AG08395 (cell line): ENCODE data around the gene TMEM132A.
"Not testable (repeated sequence)": the region's sequence is repeated elsewhere in the genome, so short reads cannot be mapped to it uniquely, and the experiment has no call there.

ENCODE experiments used
- DNase-seq: peaks from one replicate; pipeline ENCODE4 v3.0.0; 2012; ENCODE audit warnings: mixed read lengths, low spot score

The TMEM132A gene

DNA sequence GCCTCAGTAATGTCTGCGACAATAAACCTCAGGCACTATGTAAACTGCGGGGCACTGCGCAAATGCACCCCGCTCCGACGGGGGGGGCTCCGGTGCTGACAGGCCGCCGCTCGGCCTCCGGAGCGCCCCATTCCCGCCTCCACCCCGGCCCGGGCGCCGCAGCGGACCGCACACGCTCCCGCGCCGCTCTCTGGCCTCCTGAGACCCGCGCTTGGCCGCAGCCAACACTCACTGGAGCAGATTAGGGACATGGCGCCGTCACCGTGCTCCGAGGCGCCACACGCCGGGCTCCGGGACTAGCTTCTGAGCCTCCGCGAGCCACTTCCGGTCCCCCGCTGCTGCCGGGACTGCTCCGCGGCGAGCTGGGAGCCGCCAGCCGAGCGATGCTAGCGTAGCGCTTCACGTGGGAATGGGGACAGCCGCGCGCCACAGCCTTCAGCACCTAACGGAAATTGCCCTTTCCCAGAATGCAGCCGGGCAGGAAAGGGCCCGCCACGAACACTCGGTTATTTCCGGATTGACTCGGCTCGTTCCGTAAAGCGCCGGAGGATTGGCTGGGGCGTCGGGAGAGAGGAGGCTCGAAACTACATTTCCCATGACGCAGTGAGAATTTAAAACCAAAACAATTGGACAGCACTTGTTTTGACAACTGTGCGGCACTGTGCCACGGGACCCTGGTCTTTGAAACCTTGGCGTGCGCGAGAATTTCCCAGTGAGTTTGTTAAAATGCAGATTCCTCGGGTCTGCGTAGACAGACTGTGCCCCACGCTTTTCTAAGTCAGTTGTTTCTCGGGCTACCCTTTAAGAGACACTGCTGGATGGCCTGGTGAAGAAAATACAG lies 17.9 kb upstream of the TMEM132A start, which contains the start of gene PRPF19:
PRPF19 (minus strand) TSS at position 454 of the 841 bp plus-strand sequence; CDS start at position 251, 203 bp downstream.
- peak; percentile 98 for DNase-seq

DNA sequence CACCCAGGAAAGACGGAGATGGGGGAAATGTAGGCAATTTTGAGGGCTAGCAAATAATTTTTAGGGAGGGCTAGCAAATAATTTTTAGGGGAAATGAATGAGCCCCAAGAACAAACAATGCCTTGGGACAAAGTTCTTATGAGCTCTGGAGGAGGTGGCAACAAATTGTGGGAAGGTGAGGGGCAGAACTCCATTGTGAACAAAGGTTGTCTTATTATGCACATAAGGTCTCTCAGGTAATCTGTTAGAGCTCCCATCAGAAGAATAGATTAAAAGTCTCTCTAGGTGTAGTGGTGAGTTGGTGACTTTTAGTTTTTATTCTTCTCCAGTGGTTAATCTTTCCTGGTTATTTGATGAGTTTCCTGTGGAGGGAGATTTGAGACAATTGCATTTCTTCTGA lies 15.5 kb upstream of the TMEM132A start:
- no peak for DNase-seq

DNA sequence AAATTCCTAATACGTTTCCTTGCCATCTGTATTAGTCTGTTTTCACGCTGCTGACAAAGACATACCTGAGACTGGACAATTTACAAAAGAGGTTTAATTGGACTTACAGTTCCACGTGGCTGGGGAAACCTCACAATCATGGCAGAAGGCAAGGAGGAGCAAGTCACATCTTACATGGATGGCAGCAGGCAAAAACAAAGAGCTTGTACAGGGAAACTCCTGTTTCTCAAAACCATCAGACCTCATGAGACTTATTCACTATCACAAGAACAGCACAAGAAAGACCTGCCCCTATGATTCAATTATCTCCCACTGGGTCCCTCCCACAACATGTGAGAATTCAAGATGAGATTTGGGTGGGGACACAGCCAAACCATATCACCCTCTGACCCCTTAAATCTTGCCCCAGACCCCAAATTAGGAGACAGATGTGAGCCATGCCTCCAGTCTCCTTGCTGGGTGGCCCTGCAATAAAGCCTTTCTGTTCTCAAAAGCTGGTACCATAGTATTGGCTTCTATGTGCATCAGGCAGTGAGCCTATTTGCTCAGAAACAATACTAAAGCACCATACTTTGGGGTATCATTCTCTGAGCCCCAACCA lies 14.5 kb upstream of the TMEM132A start:
- DNase-seq, result not testable (repeated sequence)

DNA sequence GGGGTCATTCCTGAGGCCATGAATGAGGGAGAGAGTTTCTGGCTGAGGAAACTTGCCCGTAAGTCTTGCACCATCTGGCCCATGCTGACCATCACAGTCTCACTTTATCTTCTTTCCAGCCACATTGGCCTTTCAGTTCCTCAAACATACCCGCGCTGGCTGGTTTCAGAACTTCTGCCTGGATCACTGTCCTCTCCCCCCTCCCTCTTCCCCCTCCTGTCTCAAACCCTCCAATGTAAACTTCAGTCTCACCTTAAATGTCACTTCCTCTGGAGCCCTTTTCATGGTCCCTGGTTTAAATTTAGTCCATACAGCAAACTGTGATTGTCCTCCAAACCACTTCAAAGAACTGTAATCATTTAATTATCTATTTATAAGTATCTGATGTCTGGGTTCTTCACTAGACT lies 14.0 kb upstream of the TMEM132A start:
- no peak for DNase-seq

DNA sequence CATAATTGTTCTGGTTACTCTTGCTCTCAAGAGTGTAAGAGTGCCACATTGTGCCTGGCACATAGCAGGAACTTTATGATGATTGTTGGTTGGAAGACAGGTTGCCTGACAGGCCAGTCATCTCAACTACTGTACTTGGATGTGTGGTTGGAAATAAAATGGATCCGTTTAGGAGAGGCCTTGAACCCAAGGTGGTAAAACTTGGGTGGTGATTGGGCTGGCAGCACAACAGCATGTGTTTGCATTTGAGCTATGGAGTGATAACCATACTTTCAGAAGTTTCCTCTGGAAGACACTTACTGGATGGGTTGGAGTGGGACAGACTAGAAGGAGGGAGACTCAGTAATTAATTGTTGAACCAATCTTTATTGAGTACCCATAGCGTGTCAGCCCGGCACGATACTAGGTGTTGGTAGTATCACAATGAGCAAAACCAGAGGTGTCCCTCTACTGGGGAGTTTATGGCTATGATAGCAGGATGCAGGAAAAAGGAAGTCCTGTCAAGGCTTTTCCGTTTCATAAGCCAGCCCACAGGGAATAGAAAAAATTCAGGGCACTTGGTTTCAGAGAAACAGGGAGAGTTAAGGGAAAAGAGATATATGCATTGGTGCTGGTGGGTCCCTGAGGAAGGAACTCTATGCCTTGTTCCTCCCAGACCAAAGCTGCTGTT lies 13.4 kb upstream of the TMEM132A start:
- DNase-seq, result no peak

DNA sequence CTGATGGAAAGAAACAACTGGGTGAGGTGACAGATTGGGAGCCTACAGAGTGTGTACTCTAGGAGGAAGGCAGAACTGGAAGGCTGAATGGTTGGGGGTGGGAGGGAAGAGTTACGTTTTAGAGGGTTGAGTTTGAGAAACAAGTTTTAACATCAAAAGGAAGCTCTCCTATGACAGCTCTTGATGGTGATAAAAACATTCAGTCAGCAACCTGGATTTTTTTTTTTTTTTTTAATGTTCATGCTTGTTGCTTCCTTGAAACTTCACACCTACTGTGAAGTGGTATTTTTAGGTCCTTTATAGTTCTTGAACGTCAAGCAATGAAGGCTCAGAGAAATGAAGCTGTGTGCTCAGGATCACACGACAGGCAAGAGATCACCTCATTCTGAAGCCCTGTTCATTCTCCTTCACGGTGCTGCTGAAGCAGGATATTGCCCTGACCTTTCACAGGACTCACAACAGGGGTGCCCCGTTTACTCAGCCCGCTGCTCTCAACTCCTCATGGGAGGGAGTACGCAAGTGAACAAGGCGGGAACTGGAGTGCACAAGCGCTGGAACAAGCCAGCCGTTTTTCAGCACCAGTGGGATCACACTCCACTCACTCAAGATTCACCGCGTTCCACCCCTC lies 11.9 kb upstream of the TMEM132A start:
- DNase-seq, result no peak

DNA sequence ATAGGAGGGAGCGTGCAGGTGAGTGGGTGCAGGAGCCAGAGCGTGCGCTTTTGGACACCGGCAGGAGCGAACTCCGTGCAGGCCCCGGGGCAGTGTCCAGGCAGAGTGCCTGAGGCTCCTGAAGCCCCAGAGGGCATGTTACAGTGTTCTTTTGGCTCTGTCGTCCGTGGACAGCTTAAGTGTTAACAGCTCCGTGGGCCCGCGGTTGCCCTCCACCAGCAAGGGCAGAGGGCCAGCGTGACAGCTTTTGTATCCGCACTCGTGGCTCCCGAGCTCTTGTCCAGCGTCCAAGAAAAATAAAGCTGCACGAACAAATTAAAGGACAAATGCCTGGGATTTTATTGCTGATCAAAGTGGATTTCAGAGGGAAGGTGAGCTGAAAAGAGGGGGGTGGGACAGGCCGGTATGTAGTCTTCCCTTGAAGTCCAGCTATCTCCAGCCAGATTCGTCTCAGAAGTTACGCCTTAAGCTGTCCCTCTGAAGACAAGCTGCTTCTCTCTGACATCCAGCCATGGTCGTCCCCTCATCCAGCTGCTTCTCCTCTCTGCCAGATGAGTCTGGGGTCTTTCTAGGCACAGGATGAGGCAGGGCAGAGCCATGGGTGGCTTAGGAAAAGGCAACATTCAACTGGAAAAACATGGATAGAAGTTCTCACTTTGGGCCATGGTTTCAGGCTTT lies 11.3 kb upstream of the TMEM132A start:
- no peak for DNase-seq

DNA sequence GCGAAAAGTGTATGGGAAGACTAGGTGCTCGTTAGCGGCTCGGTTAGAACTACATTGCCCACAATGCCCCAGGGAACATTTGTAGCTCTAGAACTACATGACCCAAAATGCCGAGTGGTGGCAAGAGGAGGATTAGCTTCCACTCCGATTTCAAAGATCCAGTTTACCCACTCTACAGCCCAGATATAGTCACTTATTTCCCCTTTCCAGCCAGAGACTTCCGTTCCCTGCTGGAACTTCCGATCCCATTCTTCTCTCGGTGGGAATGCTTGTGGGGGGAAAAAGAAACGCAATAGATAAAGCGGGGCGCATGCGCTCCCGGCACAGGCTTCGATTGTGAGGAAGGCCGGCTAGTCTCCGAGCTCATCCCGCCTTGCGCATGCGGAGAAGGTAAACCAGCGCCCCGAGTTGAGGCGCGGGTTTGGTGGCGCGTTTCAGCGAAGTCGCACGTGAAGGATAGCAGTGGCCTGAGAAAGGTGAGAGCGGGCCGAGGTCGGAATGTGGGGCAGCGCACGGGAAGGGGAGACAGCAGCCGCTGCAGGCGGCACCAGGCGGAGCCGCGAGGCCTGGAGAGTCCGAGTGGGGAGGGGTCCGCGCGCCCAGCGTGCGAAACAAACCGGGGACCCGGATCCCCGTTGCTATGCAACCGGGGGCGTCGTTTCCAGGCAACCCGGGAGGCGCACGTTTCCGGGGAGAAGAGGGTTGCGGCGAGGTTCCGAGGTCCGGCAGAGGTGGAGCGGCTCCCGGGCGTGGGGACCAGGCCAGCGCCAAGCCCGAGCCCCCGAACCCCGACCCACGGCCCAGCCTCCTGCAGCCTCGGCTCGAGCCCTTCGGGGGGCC lies 10.2 kb upstream of the TMEM132A start, which contains the start of gene TMEM109:
TMEM109 (plus strand) TSS at position 366 of the 840 bp plus-strand sequence. CDS start 5,536 bp downstream, outside the sequence.
- DNase-seq, result peak; percentile 96

DNA sequence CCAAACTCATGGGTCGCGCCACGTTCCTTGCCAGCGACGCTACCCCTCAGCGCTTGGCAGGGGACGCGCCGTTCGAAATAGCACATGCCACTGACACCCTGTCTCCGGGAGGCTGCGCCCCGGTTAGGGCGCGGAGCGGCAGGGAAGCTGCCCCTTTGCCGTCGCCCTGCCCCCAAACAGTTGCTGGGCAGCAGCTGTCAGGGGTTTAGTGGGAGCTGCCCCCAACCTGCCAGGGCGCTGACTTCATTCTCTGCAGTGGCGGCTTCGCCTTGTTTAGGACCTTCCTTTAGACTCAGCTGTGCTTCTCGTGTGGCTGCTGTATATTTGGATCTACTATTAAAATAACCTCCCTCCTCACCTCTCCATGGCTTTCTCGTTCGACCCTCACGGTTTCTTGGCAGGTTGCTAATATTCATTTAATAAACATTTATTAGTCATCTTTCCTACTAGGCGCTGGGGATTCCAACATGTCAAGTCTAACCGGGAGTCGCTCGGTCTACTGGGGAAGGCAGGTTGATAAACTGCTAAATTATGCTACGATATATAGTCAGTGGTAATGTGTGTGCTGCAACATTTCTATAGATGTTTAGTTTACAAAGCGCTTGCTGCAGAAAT lies 9.5 kb upstream of the TMEM132A start:
- peak; percentile 40 for DNase-seq

DNA sequence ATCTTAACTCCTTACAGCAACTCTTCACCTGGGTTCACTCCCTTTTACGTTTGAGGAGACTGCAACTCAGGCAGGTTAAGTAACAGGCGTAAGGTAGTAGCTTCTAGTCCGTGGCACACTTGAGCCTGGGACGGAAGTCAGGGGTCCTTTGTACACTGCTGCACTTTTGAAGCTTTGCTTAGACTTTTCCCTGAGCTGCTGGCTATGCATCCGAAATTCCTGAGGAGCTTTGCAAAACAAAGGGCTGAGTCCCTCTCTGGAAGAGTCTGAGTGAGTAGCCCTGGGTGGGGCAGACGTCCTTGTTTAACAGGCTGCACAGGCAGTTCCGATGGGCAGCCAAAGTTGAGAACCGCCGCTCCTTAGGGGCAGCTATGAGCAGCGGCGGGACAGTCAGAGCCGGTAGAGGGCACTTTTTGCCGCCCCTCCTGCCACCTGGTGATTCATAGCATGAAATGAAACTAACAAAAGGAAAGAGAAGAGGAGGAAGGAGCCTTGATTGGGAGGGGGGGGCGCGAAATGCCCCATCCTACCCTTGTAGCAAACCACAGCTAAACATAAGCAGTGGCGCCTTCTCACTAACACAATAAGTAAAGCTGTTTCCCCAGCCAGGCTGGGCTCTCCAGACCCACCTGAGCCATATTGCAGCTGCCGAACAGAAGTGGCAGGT lies 8.9 kb upstream of the TMEM132A start:
- peak; percentile 76 for DNase-seq

DNA sequence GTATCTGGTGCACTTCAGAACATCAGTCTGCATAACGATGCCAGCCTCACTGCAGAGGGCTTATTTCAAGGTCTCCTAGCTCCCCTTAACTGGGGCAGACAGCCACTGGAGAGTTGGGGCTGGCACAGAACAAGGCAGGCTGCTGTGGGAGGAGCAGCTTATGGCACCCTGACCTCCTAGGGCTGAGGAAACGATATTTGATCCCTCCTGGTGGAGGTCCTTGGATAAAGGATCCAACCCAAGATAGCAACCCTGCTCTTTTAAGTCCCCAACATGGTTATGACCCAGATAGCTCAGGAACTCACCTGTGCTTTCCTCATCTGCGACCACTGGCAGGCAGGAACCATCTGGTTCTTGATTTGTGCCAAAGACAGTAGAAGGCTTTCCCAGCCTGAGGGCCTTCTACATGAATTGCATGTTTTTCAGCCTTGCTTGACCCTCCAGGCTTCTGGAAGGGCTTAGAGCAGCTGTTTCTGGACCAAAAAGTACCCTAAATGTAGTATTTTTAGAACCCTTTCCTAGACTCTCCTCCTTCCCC lies 7.5 kb upstream of the TMEM132A start:
- DNase-seq, result no peak

DNA sequence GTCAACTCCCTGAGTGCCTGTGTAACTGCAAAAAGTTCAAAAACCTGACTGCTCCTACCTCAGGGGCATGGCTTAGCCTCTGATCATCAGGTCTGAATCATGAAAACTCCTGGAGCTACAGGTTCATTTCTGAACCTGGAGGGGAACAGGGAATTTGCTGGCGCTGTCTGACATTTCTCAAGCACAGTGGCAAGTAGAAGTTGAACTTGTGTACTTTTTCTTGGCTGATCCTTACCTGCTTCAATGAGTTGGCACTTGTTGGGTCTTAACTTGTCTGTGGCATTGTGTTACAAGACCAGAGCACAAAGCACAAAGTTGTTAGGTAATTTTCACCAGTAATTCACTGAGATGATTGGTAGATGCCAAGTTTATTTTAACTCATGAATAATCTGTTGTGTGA lies 7.0 kb upstream of the TMEM132A start:
- no peak for DNase-seq

DNA sequence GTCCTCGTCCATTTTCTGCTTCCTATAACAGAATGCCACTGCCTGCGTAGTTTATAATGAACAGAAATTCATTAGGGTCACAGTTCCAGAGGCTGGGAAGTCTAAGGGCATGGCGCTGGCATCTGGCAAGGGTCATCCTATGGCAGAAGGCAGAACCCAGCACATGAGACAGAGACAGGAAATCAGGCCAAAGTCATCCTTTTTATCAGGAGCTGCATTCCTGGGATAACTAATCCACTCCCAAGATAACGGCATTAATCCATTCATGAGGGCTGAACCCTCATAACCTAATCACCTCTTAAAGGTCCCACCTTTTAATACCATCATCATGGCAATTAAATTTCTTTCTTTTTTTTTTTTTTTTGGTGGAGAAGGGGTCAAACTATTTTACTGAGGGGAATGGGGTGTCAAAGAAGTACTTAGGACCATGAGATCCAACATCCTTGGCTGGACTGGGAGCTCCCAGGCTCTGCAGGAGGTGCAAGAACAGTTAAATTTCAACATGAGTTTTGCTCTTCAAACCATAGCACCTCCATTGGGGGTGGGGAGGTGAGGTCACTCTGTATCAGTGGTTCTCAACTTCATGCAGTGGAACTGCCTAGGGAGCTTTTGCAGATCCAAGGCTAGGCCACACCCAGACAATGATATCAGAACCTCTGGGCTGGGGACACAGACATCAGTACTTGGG lies 5.9 kb upstream of the TMEM132A start:
- DNase-seq, result no peak

DNA sequence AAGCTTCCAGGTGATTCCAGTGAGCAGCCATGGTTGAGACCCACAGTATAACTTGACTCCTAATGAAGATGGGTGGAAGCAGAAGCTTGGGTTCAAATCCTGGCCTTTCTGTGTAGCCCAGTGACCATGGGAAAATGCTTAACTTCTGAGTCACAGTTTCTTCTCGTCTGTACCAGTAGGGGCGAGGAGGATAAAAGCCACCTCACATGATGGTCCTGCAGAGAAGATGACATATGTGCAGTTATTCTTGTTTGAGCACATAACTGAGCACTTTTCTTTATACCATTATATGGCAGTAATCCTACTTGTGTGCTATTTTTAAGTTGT lies 5.4 kb upstream of the TMEM132A start:
- peak; percentile 33 for DNase-seq

DNA sequence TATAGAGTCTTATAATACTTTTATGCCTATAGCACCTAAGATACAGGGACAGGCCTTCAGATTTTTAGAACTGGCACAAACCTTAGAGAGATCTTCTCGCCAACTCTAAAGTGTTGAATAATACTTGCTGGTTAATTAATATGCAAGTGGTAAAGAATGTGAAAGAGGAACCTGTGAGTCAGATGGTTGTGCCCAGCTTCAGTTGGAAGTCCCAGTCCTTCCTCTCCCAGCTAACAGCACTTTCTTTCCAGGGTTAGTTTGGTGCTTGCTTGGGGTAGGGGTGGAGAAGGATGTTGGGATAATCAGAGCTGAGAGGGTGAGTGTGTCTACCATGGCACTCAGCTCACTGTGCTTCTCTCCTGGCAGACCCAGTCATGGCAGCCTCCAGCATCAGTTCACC lies 4.9 kb upstream of the TMEM132A start:
- DNase-seq, result no peak

DNA sequence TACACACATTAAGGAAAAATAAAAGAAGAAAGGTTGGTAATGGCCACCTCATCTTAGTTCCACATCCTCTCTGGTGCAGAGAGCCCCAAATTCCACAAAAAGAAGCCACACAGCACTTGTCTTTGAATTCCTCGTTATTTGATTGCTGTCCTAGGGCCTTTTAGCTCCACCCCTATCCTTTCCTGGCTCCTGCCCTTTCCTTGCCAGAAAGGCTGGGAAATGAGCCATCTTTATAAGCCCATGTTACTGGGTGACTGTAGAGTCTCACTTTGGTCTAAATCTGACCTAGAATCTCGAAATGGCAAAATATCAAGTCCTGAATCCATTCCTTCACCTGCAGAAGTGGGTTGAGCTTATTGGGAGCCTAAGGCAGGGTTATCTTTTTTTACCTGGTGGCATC lies 4.3 kb upstream of the TMEM132A start:
- no peak for DNase-seq

DNA sequence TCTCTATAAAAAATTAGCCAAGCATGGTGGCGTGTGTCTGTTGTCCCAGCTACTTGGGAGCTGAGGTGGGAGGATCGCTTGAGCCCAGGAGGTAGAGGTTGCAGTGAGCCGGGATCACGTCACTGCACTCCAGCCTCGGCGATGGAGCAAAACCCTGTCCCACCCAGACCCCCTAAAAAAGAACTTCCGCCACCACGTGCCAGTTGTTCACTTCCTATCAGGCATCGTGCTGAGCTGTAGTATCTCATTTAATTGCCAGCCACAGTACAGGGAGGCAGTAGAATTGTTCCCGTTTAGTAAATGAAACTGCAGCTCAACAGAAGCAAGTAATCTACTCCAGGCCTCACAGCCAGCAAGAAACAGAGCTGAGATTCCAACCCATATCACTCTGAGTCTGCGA lies 3.0 kb upstream of the TMEM132A start:
- DNase-seq, result no peak

DNA sequence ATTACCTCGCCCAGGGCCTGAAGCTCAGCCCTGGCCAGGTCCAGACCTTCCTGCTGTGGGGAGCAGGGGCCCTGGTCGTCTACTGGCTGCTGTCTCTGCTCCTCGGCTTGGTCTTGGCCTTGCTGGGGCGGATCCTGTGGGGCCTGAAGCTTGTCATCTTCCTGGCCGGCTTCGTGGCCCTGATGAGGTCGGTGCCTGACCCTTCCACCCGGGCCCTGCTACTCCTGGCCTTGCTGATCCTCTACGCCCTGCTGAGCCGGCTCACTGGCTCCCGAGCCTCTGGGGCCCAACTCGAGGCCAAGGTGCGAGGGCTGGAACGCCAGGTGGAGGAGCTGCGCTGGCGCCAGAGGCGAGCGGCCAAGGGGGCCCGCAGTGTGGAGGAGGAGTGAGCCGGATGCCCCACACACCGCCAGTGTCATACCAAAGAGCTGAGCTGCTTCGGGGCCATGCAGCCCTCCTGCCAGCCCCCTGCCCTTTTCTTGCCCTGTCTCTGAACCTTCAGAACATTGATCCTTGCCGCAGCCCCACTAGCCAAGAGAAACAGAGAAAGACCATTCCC lies 2.4 kb upstream of the TMEM132A start:
- DNase-seq, result no peak

DNA sequence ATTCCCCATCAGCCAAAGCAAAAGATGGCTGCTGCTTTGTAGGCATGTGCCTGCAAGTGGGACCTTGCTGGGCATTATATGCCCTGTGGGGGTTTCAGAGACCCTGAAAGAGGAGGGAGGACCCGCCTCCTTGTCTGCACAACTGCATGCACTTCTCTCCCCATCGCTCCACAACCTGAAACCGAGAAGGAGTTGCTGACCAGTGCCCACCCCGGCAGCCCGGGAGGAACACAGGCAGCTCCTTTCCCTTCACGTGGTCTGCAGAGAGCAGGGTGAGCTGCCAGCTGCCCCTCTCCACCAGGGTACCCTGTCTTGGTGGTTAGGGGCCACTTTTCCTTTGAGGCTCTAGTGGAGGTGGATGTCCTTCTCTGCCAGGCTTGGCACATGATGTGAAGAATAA lies 1.4 kb upstream of the TMEM132A start:
- no peak for DNase-seq
